HG03095 (cell line): ENCODE data around the gene BRD1.

Source experiments
- ATAC-seq: cut with Tn5 transposase; IDR thresholded peaks from one replicate; pipeline ENCODE4 v1.9.1; 2021; ENCODE audit warnings: moderate library complexity; ENCODE audit not compliant: unreplicated experiment

Gene BRD1

GRCh38 chr22:49754696-49755630 is 72.7 kb downstream of the BRD1 start:
- no peak for ATAC-seq

- ATAC-seq = no peak
Observed at GRCh38 chr22:49753961-49754695, 73.5 kb downstream of the BRD1 start.

GRCh38 chr22:49753276-49753890 is 74.3 kb downstream of the BRD1 start:
- no peak for ATAC-seq

GRCh38 chr22:49752598-49753091 is 75.0 kb downstream of the BRD1 start:
- no peak for ATAC-seq

GRCh38 chr22:49751966-49752597 is 75.6 kb downstream of the BRD1 start:
- no peak for ATAC-seq

GRCh38 chr22:49751318-49751965 is 76.2 kb downstream of the BRD1 start:
- ATAC-seq = no peak

- ATAC-seq = no peak
Observed at GRCh38 chr22:49749885-49750510, 77.7 kb downstream of the BRD1 start.

GRCh38 chr22:49749227-49749626 is 78.4 kb downstream of the BRD1 start:
- ATAC-seq = no peak

GRCh38 chr22:49748514-49748913 is 79.2 kb downstream of the BRD1 start:
- no peak for ATAC-seq

GRCh38 chr22:49747716-49748115 is 80.0 kb downstream of the BRD1 start:
- ATAC-seq = no peak

GRCh38 chr22:49747130-49747529 is 80.5 kb downstream of the BRD1 start:
- ATAC-seq = no peak

- ATAC-seq = no peak
Observed at GRCh38 chr22:49746065-49746464, 81.6 kb downstream of the BRD1 start.

- ATAC-seq = no peak
Observed at GRCh38 chr22:49740242-49740641, 87.4 kb downstream of the BRD1 start.

GRCh38 chr22:49739138-49739537 is 88.5 kb downstream of the BRD1 start:
- ATAC-seq = no peak

- ATAC-seq = no peak
Observed at GRCh38 chr22:49738566-49738965, 89.1 kb downstream of the BRD1 start.

- ATAC-seq = no peak
Observed at GRCh38 chr22:49738006-49738405, 89.7 kb downstream of the BRD1 start.

- ATAC-seq = no peak
Observed at GRCh38 chr22:49737101-49737551, 90.5 kb downstream of the BRD1 start.

GRCh38 chr22:49736538-49736937 is 91.1 kb downstream of the BRD1 start:
- no peak for ATAC-seq

- ATAC-seq = no peak
Observed at GRCh38 chr22:49735901-49736421, 91.7 kb downstream of the BRD1 start.
